Measurements from ENCODE around the gene PTPRB. TPM values are rescaled to one million over a fixed set of nuclear protein-coding genes. Genes with fewer than 3 reads are reported as not detected.
"Not testable (repeated sequence)": the region's sequence is repeated elsewhere in the genome, so short reads cannot be mapped to it uniquely, and the experiment has no call there.

Gene PTPRB
- total RNA-seq, 1 donor from 2014 or later, result 28.9 TPM

GRCh38 chr12:70556179-70556869, 80.9 kb downstream of the PTPRB start:
- no peak for DNase-seq (ENCODE audit: low spot score)
- intact Hi-C loops (cut with DNase I), result no loop called here

DNA sequence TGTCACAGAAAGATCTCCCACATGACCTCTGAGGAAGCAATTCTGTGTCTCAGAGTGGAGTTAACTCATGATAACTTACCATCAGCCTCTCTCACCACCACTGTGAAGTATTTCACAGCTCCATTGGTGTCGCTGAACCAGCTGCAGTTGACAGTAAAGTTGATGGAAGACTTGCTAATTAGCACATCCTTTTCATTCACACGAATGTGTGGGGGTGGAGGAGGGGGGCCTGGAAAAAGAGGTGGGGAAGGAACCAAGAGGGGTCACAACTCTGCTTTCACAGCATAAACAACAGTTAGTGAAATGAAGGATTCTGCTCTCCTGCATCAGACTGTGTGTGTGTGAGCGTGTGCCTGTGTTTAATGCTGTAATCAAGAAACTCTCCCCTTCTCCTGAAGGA, 82.1 kb downstream of the PTPRB start:
- DNase-seq (ENCODE audit: low spot score), result no peak
- intact Hi-C loops (cut with DNase I), result no loop called here

DNA sequence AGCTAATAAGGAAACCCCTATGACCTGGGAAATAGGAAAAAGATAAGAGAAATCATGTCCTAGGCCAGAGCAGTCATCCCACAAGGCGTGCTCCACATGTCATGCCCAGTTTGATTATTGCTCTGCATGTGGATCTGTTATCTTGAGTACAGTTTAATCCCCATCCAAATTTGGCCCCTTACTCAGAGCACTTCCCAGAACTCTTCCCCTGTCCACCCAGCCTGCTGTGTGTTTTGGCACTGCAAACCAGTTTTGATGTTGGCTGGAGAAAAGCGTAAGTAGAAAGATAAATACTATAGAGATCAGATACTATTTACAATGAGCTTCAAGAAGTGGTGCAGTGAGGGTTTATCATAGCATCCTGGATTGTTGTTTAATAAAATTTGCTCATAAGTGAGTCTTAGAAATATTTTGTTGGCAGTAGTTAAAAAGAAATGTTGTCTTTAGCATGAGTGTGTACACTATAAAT, 83.8 kb downstream of the PTPRB start:
- no peak for DNase-seq (ENCODE audit: low spot score)

DNA sequence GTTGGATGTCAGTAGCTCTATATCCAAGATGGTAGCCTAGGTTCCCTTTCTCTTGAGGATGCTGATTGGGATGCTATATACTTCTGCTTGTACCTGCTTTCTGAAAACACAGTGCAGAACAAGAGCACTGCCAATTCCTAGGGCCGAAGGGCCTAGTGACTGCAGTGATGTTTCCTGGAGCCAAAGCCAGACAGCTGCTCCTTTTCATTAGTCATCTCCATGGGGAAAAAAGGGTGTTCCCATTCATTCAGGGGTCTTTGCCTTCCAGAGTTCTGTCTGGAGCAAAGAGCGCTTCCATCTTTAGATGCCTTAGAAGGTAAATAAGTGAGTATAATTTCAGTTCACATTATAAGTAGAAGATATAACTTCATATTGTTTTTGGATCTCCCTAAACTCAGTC, 85.5 kb downstream of the PTPRB start:
- intact Hi-C loops (cut with DNase I), result no loop called here
- DNase-seq (ENCODE audit: low spot score), result no peak

More for the DNA sequence above, 83.8 kb downstream of the PTPRB start:
- intact Hi-C loops (cut with DNase I), result no loop called here

- DNase-seq (ENCODE audit: low spot score), result no peak
- intact Hi-C loops (cut with DNase I), result no loop called here
These were observed 87.0 kb downstream of the PTPRB start for GRCh38 chr12:70550180-70550577.

DNA sequence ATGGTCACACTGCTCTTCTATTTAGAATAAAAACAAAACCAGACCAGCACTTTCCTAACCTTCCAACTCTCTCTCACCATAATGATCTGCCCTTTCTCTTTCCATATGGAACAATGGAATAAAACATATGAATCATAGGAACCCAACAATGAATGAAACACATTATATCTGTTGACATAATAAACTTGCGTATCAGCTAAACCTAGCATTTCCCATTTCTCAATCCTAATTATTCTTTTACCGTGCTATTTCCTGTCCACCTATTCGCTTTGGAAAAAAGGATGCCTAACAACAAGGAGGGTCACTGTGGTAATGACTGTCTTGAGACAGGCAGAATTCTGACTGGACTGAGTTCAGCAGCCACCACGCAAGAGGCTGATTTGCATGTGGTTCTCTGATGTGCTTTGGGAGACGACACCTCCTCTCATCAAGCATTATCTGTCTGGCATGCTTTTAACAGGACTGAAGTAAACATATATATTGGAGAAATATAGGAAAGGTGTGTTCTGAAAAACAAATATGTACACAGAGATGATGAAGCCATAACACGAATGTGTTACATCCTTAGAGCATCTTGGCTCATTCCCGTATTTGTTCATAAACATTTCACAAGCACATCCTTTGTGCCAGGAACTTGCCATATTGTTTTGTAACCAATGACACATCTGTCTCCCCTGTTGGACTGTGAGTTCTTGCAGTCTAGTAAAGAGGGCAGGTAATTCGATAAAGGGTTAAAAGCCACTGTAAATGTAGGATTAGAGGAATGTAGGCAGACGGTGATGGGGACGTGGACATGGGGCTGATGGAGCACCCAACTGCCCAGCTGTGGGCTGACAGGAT, 87.7 kb downstream of the PTPRB start:
- intact Hi-C loops (cut with DNase I), result no loop called here
- DNase-seq (ENCODE audit: low spot score), result no peak

GRCh38 chr12:70543444-70543843, 93.8 kb downstream of the PTPRB start:
- no peak for DNase-seq (ENCODE audit: low spot score)
- intact Hi-C loops (cut with DNase I), result no loop called here

DNA sequence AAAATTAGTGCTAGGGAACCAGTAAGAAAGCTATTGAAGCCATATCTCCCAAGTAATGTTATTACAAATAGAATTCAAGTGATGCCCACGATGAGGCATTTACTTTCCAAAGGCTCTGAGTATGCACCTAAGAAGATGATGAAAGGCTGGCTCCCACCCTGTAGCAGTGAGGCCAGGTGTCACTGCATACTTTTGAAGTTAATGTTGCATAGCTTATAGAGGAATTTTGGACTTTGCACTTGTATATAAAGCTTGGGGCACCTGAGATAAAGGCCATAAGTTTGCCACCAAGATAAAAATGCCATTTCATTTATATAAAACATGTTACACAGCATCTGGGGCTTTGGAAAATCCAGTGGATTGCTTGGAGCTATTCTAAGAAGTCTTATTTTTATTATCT, 96.2 kb downstream of the PTPRB start:
- DNase-seq (ENCODE audit: low spot score), result no peak
- intact Hi-C loops (cut with DNase I), result no loop called here

DNA sequence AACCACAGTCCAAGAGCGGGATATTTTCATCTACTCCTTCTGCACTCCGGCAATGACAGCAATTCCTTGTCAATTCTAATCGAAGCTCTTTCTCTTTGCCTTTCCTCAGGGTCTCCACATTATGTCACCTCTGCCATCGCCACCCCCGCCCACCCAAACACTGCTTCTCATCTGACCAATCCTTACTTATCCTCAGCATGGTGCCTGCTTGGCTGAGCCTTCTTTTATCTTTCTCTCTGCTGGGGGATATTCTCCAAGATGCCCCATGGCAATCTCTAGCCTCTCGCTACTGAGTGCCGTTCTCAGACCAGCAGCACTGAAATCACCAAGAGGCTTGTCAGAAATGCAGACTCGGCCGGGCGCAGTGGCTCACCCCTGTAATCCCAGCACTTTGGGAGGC, 100.6 kb downstream of the PTPRB start:
- no peak for DNase-seq (ENCODE audit: low spot score)
- intact Hi-C loops (cut with DNase I), result no loop called here

GRCh38 chr12:70535896-70536374, 101.3 kb downstream of the PTPRB start:
- intact Hi-C loops (cut with DNase I), result no loop called here
- no peak for DNase-seq (ENCODE audit: low spot score)

DNA sequence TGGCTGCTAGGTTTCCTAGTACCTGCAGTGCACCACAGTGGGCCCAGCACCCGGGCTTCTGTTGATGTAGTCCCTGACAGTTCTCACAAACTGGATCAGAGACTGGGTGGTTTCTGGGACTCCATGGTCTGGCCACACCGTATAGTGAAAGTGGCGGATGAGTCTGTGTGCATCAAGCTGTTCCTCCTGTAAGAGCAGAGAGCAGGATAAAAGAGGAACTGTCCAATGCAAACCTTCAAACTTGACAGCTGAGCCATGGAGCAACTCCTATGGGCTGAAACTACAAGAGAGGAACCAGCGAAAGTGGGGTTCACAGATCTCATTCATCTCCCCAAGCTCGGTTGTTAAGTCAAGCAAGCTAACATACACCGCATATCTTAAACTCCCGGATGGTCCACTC, 102.8 kb downstream of the PTPRB start:
- intact Hi-C loops (cut with DNase I), result no loop called here
- no peak for DNase-seq (ENCODE audit: low spot score)

GRCh38 chr12:70529647-70530046, 107.6 kb downstream of the PTPRB start:
- intact Hi-C loops (cut with DNase I), result no loop called here
- DNase-seq (ENCODE audit: low spot score), result no peak

DNA sequence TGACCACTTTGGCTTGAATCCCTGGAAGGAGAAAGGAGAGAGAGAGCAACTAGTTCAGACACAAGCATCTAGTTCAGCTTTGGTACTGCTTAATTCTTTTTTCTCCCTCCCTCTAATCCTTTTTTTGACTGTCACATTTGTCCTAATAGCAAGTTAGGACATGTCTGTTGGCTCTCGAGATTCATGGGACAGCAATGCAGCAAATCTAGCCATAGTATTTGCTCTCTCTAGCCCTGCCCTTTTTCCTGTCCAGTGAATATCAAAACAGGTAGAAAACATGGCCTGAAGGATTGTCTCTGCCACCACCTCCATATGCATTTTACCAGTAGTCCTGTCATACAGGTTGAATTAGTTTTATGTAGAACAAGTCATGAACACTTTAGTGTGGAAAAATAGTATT, 116.4 kb downstream of the PTPRB start:
- no peak for DNase-seq (ENCODE audit: low spot score)
- intact Hi-C loops (cut with DNase I), result no loop called here

GRCh38 chr12:70513426-70513825, 123.8 kb downstream of the PTPRB start:
- DNase-seq (ENCODE audit: low spot score), result no peak

GRCh38 chr12:70508178-70508577, 129.1 kb downstream of the PTPRB start:
- intact Hi-C loops (cut with DNase I), result no loop called here
- no peak for DNase-seq (ENCODE audit: low spot score)

More at GRCh38 chr12:70513426-70513825, 123.8 kb downstream of the PTPRB start:
- intact Hi-C loops (cut with DNase I), result no loop called here

DNA sequence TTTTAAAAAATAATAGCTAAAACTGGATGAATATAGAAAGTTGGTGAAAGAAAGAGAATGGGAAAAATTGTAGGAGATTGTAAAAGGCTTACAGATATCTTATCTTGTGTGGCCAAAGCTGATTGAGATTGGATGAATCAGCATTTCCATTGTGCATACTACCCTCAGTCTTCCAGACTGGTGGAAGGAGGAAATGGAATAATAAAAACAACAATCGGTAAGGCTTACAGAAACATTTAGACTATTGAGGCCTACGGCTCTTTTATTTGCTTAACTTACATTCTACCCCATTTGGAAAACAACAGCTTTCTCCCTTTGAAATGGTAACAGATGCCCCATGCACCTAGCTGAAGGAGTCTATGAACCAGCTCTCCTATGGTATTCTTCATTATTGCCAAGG, 129.8 kb downstream of the PTPRB start:
- intact Hi-C loops (cut with DNase I), result no loop called here
- DNase-seq (ENCODE audit: low spot score), result no peak

GRCh38 chr12:70497508-70497907, 139.7 kb downstream of the PTPRB start:
- no peak for DNase-seq (ENCODE audit: low spot score)
- intact Hi-C loops (cut with DNase I), result no loop called here

DNA sequence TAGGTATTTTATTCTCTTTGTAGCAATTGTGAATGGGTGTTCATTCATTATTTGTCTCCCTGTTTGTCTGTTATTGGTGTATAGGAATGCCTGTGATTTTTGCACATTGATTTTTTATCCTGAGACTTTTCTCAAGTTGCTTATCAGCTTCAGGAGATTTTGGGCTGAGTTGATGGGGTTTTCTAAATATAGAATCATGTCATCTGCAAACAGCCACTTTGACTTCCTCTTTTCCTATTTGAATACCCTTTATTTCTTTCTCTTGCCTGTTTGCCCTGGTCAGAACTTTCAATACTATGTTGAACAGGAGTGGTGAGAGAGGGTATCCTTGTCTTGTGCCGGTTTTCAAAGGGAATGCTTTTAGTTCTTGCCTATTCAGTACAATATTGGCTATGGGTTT, 144.3 kb downstream of the PTPRB start:
- DNase-seq (ENCODE audit: low spot score); intact Hi-C loops (cut with DNase I): not testable (repeated sequence)

- intact Hi-C loops (cut with DNase I); DNase-seq (ENCODE audit: low spot score): not testable (repeated sequence)
These were observed 146.3 kb downstream of the PTPRB start for GRCh38 chr12:70490928-70491327.

- no peak for DNase-seq (ENCODE audit: low spot score)
- intact Hi-C loops (cut with DNase I), result no loop called here
These were observed 149.8 kb downstream of the PTPRB start for GRCh38 chr12:70487440-70487839.

DNA sequence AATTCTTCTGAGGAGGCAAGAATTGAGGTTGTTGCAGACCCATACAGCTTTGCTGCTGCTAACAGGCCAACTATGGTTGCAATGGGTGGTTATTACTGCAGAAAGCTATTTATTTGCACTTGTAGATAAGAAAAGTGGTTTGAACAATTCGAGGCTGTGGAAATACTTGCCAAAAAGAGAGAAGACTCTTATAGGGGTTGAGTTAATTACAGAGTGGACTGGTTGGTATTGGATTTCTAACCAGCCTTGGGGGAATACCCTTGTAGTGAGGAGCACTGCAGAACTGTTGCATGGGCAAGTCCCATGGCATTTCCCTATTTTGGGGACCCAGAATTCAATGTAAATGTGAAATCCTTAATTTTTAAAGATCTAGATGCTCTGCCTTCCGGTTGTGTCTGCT, 150.6 kb downstream of the PTPRB start:
- no peak for DNase-seq (ENCODE audit: low spot score)
- intact Hi-C loops (cut with DNase I), result no loop called here

Measured in cardiac septum (tissue), 1 donor.